Spinal cord (tissue), 10 donors: ENCODE measurements around the gene BMP4. TPM values are rescaled to one million over a fixed set of nuclear protein-coding genes. Genes with fewer than 3 reads are reported as not detected.
"Not testable (repeated sequence)": the region's sequence is repeated elsewhere in the genome, so short reads cannot be mapped to it uniquely, and the experiment has no call there.

Experiments used
- DNase-seq, 6 donors: peaks; one replicate each; pipeline versions ENCODE4 v3.0.0 to v3.0.0-alpha.2; 2013 to 2015; ENCODE audit warnings: low spot score in 6 of 6, low read depth in 4 of 6
- H3K27ac ChIP-seq: one replicate; pipeline ENCODE4 v1.5.1; 2013; ENCODE audit warnings: low read depth, low read length, control low read depth
- H3K27me3 ChIP-seq: one replicate; pipeline ENCODE4 v1.6.1; 2013; ENCODE audit warnings: low read length; ENCODE audit not compliant: control insufficient read depth, insufficient read depth
- H3K36me3 ChIP-seq: one replicate; pipeline ENCODE4 v1.6.1; 2013; ENCODE audit warnings: low read length; ENCODE audit not compliant: control insufficient read depth, insufficient read depth
- H3K4me1 ChIP-seq: one replicate; pipeline ENCODE4 v1.6.1; 2013; ENCODE audit warnings: low read length; ENCODE audit not compliant: control insufficient read depth, insufficient read depth
- H3K4me3 ChIP-seq: one replicate; pipeline ENCODE4 v1.5.1; 2013; ENCODE audit warnings: low read depth, low read length, control low read depth
- H3K9me3 ChIP-seq: one replicate; pipeline ENCODE4 v1.6.1; 2013; ENCODE audit warnings: low read length; ENCODE audit not compliant: control insufficient read depth, insufficient read depth
- WGBS: methylation state at CpG from one replicate; pipeline ENCODE4 v1.1.5; 2013; ENCODE audit warnings: missing lambda C conversion rate; ENCODE audit not compliant: insufficient coverage; 5-methylcytosine and 5-hydroxymethylcytosine counted together
- polyA plus RNA-seq, 2 donors: library from polyadenylated mRNA; unstranded; fragments of 120-200 nt; gene quantifications; one replicate each; pipeline ENCODE4 v1.2.1, GENCODE V29; 2013; ENCODE audit not compliant: insufficient read length in 2 of 2
- total RNA-seq, 2 donors: library from RNA; depleted of rRNA in 1 of 2; stranded (reverse); fragments of 120-200 nt in 1 of 2; fragments of >200 nt in 1 of 2; gene quantifications; one replicate each; pipeline versions ENCODE4 v1.2.3 to v1.2.4, GENCODE V29; 2013 to 2014
- donor health status: healthy.

BMP4 gene
- total and polyA plus RNA-seq, 4 donors, result 8.4 to 62.8 (median 13.0) TPM

DNA sequence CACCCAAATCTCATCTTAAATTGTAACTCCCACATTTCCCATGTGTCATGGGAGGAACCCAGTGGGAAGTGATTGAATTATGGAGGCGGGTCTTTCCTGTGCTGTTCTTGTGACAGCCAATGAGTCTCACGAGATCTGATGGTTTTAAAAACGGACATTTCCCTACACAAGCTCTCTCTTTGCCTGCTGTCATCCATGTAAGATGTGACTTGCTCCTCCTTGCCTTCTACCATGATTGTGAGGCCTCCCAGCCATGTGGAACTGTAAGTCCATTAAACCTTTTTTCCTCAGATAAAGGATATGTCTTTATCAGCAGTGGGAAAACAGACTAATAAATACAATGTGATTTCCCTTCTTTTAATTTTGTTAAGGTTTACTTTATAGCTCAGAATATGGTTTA is 30.1 kb upstream of the BMP4 start:
- not testable (repeated sequence) for DNase-seq, H3K27me3 ChIP-seq, H3K9me3 ChIP-seq, H3K4me3 ChIP-seq, H3K27ac ChIP-seq, H3K36me3 ChIP-seq, H3K4me1 ChIP-seq
- WGBS, result 85% methylated on average over 3 of the region's 3 CpGs

DNA sequence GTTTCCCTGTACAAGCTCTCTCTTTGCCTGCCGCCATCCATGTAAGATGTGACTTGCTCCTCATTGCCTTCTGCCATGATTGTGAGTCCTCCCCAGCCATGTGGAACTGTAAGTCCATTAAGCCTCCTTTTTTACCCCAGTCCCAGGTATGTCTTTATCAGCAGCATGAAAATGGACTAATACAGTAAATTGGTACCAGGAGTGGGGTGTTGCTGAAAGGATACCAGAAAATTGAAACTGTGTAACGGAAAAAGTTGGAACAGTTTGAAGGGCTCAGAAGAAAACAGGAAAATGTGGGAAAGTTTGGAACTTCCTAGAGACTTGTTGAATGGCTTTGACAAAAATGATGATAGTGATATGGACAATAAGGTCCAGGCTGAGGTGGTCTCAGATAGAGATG is 28.3 kb upstream of the BMP4 start:
- WGBS, result 50% methylated on average over 1 of the region's 2 CpGs
- not testable (repeated sequence) for H3K4me3 ChIP-seq, DNase-seq, H3K27me3 ChIP-seq, H3K9me3 ChIP-seq, H3K27ac ChIP-seq, H3K4me1 ChIP-seq, H3K36me3 ChIP-seq

DNA sequence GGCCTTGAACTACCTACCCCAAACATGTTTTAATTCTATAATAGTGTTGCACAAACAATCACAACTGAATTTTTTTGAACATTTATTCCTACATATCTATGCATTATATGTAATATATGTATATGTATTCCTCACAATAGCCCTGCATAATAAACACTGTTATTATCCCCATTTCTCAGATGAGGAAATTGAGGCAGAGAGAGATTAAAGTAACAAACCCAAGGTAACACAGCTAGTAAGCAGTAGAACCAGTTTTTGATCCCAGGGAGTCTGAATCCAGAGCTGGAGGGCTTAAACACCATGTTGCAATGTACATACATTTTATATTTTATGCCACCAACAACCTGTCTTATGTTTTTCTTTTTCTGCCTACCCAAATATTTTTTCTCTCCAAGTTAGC is 26.5 kb upstream of the BMP4 start:
- H3K4me3 ChIP-seq, result no peak overlapping the region
- H3K27ac ChIP-seq, result no peak overlapping the region

DNA sequence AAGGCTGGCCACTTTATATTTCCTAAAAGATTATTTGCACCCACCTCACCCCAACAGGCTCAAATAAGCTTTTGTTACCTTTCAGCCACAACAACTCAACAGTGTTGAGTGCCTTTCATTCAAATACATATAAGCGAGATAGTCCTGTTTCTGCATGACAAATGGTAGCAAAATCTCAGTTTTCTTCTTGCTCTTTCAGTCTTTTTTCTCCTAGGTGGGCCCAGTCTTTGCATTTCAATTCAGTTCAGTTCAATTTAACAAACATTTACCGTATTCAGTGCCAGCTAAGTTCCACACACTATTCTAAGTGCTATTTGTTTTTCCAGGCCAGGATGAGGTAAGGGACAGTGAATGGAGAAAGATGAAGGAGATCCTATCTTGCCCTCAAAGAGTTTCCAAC is 25.9 kb upstream of the BMP4 start:
- WGBS, result 45% methylated on average over 1 of the region's 2 CpGs
- H3K9me3 ChIP-seq, result peaks cover 3% of the 10 kb centered on the region

More for the DNA sequence above, 26.5 kb upstream of the BMP4 start:
- Histone ChIP-seq H3K4me1 (no peaks in the 10 kb centered on the region), H3K27me3 (no peaks in the 10 kb centered on the region), H3K9me3 (peaks cover 3% of the 10 kb centered on the region), H3K36me3 (no peaks in the 10 kb centered on the region)
- no peak for DNase-seq

DNA sequence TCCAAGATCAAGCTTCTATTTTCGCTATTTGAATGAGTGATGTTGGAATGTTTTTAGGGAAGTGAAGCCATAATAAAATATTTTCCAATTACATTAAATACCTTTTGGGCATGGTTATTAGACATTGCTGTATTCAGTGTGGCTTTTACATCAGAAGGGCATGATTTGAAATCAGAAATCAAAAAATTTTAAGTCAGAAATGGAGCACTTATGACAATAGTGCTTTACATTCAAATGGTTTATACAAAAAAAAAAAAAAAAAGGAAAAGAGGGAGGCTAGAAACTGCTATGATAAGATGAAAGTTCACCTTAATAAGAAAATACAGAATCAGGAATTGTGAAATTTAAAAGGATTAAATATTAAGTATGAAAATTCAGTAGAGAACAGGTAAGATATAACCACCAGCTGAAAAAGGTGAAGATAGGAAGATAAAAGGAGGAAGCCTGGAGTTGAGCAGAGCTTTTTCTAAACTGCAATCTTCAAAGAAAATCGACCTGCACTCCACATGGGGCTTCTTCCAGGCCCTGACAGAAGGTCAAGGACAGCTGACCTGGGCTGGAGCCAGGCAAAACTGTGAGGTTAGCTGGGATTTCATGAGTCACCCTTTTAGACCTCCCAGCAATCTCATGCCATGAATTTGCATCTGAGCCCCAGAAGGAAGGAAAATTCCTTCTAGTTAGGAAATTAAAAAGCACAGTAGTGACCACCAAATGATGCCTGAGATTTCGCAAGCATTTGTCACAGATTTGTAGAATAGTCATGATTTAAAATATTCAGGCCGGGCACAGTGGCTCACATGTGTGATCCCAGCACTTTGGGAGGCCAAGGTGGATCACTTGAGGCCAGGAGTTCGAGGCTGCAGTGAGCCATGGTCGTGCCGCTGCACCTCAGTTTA is 23.4 kb upstream of the BMP4 start:
- no peaks in the 10 kb centered on the region for H3K36me3 ChIP-seq
- H3K4me3 ChIP-seq, result no peak overlapping the region
- no peaks in the 10 kb centered on the region for H3K27me3 ChIP-seq
- H3K4me1 ChIP-seq, result no peaks in the 10 kb centered on the region
- no peaks in the 10 kb centered on the region for H3K9me3 ChIP-seq
- no peak overlapping the region for H3K27ac ChIP-seq
- DNase-seq, result peak in 1 of 6 donors; percentile 5
- 54% methylated on average over 3 of the region's 7 CpGs for WGBS

More for the DNA sequence above, 25.9 kb upstream of the BMP4 start:
- Histone ChIP-seq H3K4me1 (no peaks in the 10 kb centered on the region), H3K27ac (no peak overlapping the region), H3K27me3 (no peaks in the 10 kb centered on the region), H3K36me3 (no peaks in the 10 kb centered on the region), H3K4me3 (no peak overlapping the region)
- DNase-seq, result no peak

DNA sequence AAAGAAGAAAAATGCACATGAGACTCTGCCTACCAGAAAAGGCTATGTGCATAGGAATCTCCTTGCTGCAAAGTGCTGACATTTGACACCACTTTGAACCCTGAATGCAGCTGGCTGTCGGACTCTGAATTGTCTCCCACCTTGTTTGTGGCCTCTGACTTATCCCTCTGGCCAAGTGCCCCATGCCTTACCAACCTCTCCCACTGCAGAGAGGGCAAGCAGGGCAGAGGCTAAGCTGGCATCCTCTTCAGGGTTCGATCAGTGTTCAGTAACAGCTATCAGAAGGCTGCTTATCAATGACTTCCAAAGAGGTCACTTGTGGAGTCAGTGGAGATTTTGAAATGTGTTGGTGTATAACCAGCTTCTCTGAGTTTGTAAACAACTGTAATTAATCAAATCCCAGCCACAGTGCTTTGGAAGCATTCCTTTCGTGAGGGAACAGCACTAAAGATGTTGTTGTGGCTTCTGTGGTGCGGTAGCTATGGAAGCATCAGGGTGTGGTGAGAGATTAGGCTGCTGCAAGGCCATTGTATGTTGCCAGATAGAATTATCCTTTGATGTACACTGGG is 22.6 kb upstream of the BMP4 start:
- Histone ChIP-seq H3K4me1 (no peaks in the 10 kb centered on the region), H3K9me3 (no peaks in the 10 kb centered on the region), H3K27me3 (no peaks in the 10 kb centered on the region), H3K36me3 (no peaks in the 10 kb centered on the region), H3K27ac (no peak overlapping the region), H3K4me3 (no peak overlapping the region)
- DNase-seq, result no peak
- 76% methylated on average over 4 of the region's 4 CpGs for WGBS

DNA sequence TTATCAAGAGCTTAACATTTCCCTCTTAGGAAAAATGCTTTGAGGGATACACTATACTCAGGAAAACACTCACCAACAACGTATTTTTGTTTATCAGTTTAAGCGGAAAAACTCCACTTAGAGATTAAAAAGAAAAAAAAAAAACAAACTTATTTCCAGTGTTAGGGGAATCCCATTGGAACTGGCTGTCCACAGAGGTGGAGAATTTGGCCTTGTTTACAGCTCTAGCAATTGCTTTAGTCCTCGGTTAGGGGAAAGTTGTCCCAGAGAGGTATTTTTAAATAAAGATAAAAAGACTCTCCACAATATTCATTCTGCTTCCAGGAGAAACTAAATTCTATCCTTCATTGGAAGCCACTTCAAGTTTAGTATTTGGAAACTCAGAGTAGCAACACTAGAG is 21.6 kb upstream of the BMP4 start:
- Histone ChIP-seq H3K27ac (no peak overlapping the region), H3K36me3 (no peaks in the 10 kb centered on the region), H3K4me3 (no peak overlapping the region), H3K27me3 (no peaks in the 10 kb centered on the region), H3K9me3 (no peaks in the 10 kb centered on the region), H3K4me1 (no peaks in the 10 kb centered on the region)
- DNase-seq, result no peak
- WGBS, result no CpG with 5 or more reads among the region's 3 CpGs

DNA sequence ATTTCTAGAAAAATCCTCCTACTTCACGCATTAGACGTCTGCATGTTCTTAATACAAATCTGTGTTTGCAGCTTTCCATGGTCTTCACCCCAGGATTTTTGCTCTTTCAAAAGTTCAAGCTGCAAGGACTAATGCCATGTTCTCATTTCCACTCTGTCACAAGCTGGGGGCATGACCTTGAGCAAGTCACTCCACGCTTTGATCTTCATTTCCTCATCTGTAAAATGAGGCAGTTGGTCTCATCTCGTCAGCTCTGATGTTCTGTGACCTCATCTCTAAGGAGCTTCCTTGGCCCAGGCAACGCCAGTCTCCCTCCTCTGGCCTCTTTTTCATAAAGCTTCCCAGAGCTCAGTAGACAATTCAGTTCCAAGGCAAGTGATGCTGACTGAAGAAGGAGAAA is 18.8 kb upstream of the BMP4 start:
- WGBS, result 77% methylated on average over 4 of the region's 5 CpGs
- H3K27ac ChIP-seq, result no peak overlapping the region
- H3K4me1 ChIP-seq, result no peaks in the 10 kb centered on the region
- no peaks in the 10 kb centered on the region for H3K36me3 ChIP-seq
- DNase-seq, result no peak
- H3K9me3 ChIP-seq, result no peaks in the 10 kb centered on the region
- H3K27me3 ChIP-seq, result no peaks in the 10 kb centered on the region
- H3K4me3 ChIP-seq, result no peak overlapping the region

DNA sequence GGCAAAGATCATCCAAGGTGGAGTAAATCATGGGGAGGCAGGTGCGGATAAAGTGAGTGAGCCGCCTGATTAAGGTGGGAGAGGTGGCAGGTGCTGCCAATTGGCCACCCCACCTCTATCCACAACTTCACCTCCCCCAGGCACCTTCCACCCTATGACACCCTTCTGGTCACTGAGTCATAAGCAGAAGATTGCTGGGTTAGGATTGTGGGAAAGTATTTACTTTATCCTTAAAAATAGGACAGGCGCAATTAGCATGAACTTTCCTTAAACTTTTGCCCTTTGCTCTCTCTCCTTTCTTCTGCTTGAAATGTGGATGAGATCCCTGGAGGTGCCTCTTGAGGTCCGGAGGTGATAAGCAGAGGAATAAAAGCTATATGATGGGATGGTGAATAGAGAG is 14.9 kb upstream of the BMP4 start:
- Histone ChIP-seq H3K27ac (no peak overlapping the region), H3K9me3 (no peaks in the 10 kb centered on the region), H3K27me3 (no peaks in the 10 kb centered on the region), H3K4me3 (no peak overlapping the region), H3K36me3 (no peaks in the 10 kb centered on the region), H3K4me1 (no peaks in the 10 kb centered on the region)
- 20% methylated on average over 1 of the region's 4 CpGs for WGBS
- DNase-seq, result no peak

DNA sequence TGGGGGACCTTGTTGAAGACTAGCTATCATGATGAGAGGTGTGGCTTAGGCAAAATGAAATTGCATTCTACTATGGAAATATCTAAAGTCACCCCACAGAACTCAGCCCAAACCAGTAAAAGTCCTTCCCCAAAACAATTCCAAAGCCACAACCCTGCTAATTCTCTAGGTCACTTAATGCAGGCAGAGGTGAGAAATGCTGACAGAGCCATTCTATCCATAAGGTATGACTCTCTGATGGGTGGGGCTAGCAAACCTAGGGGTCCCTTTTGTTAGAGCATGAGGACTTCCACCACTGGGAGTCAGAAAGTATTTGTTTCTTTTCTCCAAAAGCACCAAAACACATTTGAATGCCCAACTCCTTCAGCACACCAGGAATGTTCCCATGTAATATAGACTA is 12.7 kb upstream of the BMP4 start:
- H3K9me3 ChIP-seq, result no peaks in the 10 kb centered on the region
- no peak overlapping the region for H3K4me3 ChIP-seq
- no peaks in the 10 kb centered on the region for H3K36me3 ChIP-seq
- peaks cover 6% of the 10 kb centered on the region for H3K27me3 ChIP-seq
- H3K4me1 ChIP-seq, result no peaks in the 10 kb centered on the region
- no peak for DNase-seq
- no peak overlapping the region for H3K27ac ChIP-seq
